ENCODE measurements around the gene KATNB1. TPM values are rescaled to one million over a fixed set of nuclear protein-coding genes. Genes with fewer than 3 reads are reported as not detected.

The KATNB1 gene
- total and polyA plus RNA-seq, 2 experiments from 2014 or later, result 31.4 to 65.9 TPM

DNA sequence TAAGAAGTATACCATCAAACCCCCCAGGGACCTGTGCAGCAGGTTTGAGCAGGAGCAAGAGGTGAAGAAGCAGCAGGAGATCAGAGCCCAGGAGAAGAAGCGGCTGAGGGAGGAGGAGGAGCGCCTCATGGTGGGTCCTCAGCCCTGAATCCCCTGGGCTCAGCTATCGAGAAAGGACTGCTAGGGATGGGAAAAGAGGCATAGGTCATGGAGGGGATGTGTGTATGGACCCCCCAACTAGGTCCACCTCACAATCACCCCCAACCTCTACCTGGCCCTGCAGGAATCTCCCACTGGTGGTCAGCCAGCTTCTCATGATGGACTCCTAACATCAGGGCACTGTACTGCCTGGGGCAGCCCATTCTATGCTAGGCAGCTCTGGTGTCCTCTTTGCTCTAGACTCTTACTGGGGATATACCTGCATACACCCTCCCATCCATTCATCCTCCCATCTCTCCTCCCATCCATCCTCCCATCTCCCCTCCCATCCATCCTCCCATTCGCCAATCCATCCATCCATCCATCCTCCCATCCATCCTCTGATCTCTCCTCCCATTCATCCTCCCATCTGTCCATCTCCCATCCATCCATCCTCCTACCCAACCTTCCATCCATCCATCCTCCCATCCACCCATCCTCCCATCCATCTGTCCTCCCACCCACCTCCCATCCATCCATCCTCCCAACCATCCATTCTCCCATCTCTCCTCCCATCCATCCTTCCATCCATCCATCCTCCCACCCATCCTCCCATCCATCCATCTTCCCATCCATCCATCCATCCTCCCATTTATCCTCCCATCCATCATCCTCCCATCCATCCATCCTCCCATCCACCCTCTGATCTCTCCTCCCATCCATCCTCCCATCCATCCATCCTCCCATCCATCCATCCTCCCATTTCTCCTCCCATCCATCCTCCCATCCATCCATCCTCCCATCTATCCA is 30.4 kb upstream of the KATNB1 start:
- no peaks in the 10 kb centered on the region for H3K36me3 Mint-ChIP-seq (ENCODE audit: low read depth)
- H3K27ac ChIP-seq (ENCODE audit: low read depth), result no peak overlapping the region
- no peaks in the 10 kb centered on the region for H3K27me3 ChIP-seq (ENCODE audit: insufficient read depth)
- H3K27ac Mint-ChIP-seq, result no peak overlapping the region
- TF ChIP-seq, protein P1, sequence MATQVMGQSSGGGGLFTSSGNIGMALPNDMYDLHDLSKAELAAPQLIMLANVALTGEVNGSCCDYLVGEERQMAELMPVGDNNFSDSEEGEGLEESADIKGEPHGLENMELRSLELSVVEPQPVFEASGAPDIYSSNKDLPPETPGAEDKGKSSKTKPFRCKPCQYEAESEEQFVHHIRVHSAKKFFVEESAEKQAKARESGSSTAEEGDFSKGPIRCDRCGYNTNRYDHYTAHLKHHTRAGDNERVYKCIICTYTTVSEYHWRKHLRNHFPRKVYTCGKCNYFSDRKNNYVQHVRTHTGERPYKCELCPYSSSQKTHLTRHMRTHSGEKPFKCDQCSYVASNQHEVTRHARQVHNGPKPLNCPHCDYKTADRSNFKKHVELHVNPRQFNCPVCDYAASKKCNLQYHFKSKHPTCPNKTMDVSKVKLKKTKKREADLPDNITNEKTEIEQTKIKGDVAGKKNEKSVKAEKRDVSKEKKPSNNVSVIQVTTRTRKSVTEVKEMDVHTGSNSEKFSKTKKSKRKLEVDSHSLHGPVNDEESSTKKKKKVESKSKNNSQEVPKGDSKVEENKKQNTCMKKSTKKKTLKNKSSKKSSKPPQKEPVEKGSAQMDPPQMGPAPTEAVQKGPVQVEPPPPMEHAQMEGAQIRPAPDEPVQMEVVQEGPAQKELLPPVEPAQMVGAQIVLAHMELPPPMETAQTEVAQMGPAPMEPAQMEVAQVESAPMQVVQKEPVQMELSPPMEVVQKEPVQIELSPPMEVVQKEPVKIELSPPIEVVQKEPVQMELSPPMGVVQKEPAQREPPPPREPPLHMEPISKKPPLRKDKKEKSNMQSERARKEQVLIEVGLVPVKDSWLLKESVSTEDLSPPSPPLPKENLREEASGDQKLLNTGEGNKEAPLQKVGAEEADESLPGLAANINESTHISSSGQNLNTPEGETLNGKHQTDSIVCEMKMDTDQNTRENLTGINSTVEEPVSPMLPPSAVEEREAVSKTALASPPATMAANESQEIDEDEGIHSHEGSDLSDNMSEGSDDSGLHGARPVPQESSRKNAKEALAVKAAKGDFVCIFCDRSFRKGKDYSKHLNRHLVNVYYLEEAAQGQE (IDR thresholded peaks at IDR 0.05; ENCODE audit: unreplicated experiment), result no peak
- no peak for TF ChIP-seq EZH2 (IDR thresholded peaks at IDR 0.05; ENCODE audit: low read depth, unreplicated experiment)
- TF ChIP-seq CREB1 (CRISPR knock-in tag; IDR thresholded peaks at IDR 0.05; ENCODE audit: low read depth), result no peak
- TF ChIP-seq, protein P2, sequence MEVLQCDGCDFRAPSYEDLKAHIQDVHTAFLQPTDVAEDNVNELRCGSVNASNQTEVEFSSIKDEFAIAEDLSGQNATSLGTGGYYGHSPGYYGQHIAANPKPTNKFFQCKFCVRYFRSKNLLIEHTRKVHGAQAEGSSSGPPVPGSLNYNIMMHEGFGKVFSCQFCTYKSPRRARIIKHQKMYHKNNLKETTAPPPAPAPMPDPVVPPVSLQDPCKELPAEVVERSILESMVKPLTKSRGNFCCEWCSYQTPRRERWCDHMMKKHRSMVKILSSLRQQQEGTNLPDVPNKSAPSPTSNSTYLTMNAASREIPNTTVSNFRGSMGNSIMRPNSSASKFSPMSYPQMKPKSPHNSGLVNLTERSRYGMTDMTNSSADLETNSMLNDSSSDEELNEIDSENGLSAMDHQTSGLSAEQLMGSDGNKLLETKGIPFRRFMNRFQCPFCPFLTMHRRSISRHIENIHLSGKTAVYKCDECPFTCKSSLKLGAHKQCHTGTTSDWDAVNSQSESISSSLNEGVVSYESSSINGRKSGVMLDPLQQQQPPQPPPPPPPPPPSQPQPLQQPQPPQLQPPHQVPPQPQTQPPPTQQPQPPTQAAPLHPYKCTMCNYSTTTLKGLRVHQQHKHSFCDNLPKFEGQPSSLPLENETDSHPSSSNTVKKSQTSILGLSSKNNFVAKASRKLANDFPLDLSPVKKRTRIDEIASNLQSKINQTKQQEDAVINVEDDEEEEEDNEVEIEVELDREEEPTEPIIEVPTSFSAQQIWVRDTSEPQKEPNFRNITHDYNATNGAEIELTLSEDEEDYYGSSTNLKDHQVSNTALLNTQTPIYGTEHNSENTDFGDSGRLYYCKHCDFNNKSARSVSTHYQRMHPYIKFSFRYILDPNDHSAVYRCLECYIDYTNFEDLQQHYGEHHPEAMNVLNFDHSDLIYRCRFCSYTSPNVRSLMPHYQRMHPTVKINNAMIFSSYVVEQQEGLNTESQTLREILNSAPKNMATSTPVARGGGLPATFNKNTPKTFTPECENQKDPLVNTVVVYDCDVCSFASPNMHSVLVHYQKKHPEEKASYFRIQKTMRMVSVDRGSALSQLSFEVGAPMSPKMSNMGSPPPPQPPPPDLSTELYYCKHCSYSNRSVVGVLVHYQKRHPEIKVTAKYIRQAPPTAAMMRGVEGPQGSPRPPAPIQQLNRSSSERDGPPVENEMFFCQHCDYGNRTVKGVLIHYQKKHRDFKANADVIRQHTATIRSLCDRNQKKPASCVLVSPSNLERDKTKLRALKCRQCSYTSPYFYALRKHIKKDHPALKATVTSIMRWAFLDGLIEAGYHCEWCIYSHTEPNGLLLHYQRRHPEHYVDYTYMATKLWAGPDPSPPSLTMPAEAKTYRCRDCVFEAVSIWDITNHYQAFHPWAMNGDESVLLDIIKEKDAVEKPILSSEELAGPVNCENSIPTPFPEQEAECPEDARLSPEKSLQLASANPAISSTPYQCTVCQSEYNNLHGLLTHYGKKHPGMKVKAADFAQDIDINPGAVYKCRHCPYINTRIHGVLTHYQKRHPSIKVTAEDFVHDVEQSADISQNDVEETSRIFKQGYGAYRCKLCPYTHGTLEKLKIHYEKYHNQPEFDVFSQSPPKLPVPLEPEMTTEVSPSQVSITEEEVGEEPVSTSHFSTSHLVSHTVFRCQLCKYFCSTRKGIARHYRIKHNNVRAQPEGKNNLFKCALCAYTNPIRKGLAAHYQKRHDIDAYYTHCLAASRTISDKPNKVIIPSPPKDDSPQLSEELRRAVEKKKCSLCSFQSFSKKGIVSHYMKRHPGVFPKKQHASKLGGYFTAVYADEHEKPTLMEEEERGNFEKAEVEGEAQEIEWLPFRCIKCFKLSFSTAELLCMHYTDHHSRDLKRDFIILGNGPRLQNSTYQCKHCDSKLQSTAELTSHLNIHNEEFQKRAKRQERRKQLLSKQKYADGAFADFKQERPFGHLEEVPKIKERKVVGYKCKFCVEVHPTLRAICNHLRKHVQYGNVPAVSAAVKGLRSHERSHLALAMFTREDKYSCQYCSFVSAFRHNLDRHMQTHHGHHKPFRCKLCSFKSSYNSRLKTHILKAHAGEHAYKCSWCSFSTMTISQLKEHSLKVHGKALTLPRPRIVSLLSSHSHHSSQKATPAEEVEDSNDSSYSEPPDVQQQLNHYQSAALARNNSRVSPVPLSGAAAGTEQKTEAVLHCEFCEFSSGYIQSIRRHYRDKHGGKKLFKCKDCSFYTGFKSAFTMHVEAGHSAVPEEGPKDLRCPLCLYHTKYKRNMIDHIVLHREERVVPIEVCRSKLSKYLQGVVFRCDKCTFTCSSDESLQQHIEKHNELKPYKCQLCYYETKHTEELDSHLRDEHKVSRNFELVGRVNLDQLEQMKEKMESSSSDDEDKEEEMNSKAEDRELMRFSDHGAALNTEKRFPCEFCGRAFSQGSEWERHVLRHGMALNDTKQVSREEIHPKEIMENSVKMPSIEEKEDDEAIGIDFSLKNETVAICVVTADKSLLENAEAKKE (CRISPR knock-in tag; IDR thresholded peaks at IDR 0.05), result no peak
- no peak for TF ChIP-seq CTCF (conservative IDR thresholded peaks at IDR 0.05; ENCODE audit: low read depth in 2 of 2)
- TF ChIP-seq POLR2AphosphoS5 (IDR thresholded peaks at IDR 0.05; ENCODE audit: low read depth), result no peak
- no peak for TF ChIP-seq STAT1 (IDR thresholded peaks at IDR 0.05; ENCODE audit: unreplicated experiment)
- no peak for TF ChIP-seq EZH2phosphoT487 (IDR thresholded peaks at IDR 0.05; ENCODE audit: unreplicated experiment)
- no peak for TF ChIP-seq NANOG (IDR thresholded peaks at IDR 0.05; ENCODE audit: borderline replicate concordance)
- TF ChIP-seq, protein P3, sequence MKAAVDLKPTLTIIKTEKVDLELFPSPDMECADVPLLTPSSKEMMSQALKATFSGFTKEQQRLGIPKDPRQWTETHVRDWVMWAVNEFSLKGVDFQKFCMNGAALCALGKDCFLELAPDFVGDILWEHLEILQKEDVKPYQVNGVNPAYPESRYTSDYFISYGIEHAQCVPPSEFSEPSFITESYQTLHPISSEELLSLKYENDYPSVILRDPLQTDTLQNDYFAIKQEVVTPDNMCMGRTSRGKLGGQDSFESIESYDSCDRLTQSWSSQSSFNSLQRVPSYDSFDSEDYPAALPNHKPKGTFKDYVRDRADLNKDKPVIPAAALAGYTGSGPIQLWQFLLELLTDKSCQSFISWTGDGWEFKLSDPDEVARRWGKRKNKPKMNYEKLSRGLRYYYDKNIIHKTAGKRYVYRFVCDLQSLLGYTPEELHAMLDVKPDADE (IDR thresholded peaks at IDR 0.05), result no peak
- no peak for TF ChIP-seq ZNF114 (CRISPR knock-in tag; IDR thresholded peaks at IDR 0.05)
- no peak for TF ChIP-seq JUNB (IDR thresholded peaks at IDR 0.05; ENCODE audit: unreplicated experiment)
- no peak for TF ChIP-seq ZNF331 (CRISPR knock-in tag; IDR thresholded peaks at IDR 0.05; ENCODE audit: low read depth)
- H3K27me3 Mint-ChIP-seq (ENCODE audit: insufficient read depth, low read depth, poor library complexity), result peaks cover 6% of the 10 kb centered on the region
- no peaks in the 10 kb centered on the region for H4K20me1 ChIP-seq (replicated peaks; ENCODE audit: insufficient read depth)
- DNase-seq (ENCODE audit: low spot score) (no peak), ATAC-seq (no peak)
- no peaks in the 10 kb centered on the region for H3K9me2 ChIP-seq (ENCODE audit: insufficient read depth)
- peaks cover 5% of the 10 kb centered on the region; the same call in 2 of the 3 replicates for H3K4me1 Mint-ChIP-seq
- H3K4me3 ChIP-seq, result no peak overlapping the region
- no peak overlapping the region for H3K4me2 ChIP-seq
- no peak overlapping the region for H3K4me3 Mint-ChIP-seq
- H3K4me1 ChIP-seq (ENCODE audit: insufficient read depth), result no peaks in the 10 kb centered on the region
- no peaks in the 10 kb centered on the region for H3F3A ChIP-seq (replicated peaks; ENCODE audit: low read depth)
- H2AFZ ChIP-seq, result no peak overlapping the region
- peaks cover 3% of the 10 kb centered on the region; the same call in 2 of the 3 replicates for H3K9me3 Mint-ChIP-seq
- H3K79me2 ChIP-seq (replicated peaks; ENCODE audit: insufficient read depth), result no peaks in the 10 kb centered on the region
- no peaks in the 10 kb centered on the region for H3K36me3 ChIP-seq (ENCODE audit: insufficient read depth)

Data from GM23338 (cell line).